ENCODE measurements around the gene SEZ6.

The SEZ6 gene, protein sequence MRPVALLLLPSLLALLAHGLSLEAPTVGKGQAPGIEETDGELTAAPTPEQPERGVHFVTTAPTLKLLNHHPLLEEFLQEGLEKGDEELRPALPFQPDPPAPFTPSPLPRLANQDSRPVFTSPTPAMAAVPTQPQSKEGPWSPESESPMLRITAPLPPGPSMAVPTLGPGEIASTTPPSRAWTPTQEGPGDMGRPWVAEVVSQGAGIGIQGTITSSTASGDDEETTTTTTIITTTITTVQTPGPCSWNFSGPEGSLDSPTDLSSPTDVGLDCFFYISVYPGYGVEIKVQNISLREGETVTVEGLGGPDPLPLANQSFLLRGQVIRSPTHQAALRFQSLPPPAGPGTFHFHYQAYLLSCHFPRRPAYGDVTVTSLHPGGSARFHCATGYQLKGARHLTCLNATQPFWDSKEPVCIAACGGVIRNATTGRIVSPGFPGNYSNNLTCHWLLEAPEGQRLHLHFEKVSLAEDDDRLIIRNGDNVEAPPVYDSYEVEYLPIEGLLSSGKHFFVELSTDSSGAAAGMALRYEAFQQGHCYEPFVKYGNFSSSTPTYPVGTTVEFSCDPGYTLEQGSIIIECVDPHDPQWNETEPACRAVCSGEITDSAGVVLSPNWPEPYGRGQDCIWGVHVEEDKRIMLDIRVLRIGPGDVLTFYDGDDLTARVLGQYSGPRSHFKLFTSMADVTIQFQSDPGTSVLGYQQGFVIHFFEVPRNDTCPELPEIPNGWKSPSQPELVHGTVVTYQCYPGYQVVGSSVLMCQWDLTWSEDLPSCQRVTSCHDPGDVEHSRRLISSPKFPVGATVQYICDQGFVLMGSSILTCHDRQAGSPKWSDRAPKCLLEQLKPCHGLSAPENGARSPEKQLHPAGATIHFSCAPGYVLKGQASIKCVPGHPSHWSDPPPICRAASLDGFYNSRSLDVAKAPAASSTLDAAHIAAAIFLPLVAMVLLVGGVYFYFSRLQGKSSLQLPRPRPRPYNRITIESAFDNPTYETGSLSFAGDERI

DNA sequence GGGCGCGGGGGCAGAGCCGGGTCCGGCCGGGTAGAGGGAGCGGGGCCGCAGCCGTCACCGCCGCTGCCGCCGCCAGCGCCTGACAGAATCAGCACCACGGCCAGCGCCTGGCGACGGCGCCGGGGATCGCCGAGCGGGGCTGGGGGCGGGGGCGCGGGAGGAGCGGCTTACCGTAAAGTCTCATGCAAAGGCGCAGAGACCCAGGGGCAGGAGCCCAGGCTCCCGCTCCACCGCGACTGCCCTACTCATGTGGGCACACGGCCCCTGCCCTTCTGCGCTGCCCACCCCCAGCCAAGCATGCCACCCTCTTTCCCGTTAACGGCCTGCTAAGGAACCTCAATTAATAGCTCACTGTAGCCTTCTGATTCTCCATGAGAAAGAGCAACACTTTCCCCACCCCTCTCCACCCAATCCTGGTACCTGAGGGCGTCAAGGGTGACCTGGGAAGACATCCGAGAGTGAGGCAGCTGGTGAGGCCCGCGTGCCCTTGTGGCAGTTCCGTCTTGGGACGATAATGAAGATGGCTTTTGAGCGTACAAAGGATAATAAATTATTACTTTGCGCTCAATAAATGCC is at the start of gene SEZ6:
TSS of gene SEZ6 (minus strand) at position 98 of the 576 bp plus-strand sequence. CDS start 164 bp downstream, outside the sequence.
- TF ChIP-seq, protein P1, sequence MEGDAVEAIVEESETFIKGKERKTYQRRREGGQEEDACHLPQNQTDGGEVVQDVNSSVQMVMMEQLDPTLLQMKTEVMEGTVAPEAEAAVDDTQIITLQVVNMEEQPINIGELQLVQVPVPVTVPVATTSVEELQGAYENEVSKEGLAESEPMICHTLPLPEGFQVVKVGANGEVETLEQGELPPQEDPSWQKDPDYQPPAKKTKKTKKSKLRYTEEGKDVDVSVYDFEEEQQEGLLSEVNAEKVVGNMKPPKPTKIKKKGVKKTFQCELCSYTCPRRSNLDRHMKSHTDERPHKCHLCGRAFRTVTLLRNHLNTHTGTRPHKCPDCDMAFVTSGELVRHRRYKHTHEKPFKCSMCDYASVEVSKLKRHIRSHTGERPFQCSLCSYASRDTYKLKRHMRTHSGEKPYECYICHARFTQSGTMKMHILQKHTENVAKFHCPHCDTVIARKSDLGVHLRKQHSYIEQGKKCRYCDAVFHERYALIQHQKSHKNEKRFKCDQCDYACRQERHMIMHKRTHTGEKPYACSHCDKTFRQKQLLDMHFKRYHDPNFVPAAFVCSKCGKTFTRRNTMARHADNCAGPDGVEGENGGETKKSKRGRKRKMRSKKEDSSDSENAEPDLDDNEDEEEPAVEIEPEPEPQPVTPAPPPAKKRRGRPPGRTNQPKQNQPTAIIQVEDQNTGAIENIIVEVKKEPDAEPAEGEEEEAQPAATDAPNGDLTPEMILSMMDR (IDR thresholded peaks at IDR 0.05), result no peak

DNA sequence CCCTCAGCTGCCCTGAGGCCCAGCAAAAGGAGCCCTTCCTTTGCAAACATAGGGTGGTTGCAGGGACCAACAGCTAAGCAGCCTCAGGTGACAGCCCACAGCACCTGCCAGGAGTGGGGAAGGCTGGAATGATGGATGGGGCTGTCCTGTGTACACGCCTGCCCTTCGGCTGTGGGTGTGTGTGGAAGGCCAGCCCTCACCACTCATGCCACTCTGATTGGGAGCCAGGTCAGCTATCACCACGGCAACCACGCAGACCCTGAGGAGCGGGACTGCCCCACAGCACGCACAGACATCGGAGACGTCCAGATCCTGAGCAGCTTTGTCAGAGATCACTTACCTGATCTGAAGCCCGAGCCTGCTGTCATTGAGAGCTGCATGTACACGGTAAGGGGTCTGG is 49.0 kb upstream of the SEZ6 start:
- TF ChIP-seq, protein P1 (IDR thresholded peaks at IDR 0.05), result no peak

DNA sequence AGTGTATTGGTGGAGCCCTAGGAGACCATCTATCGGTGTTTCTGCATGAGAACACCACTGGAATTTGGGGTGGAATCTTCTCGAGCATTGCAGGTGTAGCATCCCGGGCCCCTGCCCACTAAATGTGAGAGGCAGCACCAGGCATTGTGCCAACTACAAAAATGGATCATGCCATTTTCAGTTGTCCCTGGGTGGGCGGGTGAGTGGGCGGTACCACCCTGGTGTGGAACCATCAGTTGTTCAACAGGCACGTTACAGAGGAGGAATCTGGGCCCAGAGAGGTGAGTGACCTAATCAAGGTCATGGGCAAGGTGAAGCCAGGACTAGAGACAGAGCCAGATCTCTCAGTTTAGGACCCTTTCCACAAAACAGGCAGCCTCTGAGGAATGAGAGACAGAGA is 45.9 kb upstream of the SEZ6 start:
- TF ChIP-seq, protein P1 (IDR thresholded peaks at IDR 0.05), result no peak

DNA sequence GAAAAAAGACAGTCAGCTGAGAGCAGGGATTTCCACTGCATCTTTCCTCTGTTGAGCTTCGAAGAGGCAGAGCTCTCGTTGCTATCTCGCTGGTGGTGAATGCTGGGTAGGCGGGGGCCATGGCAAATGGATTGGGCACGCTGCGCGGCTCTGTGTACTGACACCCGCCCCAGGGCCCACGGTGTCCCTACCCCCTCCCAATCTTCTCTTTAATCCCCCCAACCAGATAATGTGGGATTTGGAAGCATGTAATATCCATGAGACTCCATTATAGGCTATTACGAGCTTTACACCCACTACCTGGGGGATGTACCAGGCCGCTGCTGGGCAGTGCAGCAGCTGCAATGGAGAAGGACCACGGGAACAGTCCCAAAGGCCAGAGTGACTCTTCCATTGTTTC is 45.4 kb upstream of the SEZ6 start:
- TF ChIP-seq, protein P1 (IDR thresholded peaks at IDR 0.05), result no peak

DNA sequence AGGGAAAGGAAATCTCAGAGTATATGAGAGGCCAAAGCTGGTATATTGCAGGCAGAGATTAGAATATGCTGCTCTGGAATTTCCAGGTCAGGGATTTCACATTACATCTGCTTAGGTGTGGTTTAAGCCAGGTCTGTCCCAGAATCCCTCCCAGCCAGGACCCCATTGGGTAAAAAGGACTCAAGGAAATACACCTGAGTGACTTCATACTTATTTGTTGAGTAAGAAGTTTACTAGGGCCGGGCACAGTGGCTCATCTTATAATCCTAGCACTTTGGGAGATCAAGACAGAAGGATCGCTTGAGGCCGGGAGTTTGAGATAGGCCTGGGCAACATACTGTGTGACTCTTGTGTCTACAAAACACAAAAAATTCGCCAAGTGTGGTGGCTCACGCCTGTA is 44.3 kb upstream of the SEZ6 start:
- TF ChIP-seq, protein P1 (IDR thresholded peaks at IDR 0.05), result no peak

DNA sequence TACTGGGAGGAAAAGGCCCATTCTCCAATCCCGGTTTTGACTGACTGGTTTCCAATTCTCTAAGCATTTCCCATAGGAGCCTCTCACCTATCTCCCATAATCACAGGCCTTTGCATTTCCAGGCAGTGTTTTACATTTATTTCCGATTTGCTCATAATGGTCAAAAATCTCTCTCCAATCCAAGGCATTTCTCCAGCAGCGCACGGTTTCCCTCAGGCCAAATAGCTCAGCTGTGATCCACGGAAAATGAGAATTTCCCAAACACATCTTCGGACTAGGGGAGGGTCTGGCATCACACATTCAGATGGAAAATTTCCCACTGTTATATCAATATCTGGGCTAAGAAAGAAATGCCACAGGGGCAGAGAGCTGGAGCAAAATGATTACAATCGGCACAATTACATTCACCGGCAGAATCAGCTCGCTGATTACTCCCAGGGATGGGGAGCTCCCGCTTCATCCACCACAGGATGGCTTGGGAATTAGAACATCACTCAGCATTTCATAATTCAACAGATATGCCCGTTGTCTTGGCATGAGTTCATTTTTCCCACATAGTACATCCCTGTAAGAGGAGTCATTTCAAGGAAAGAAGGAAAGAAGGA is 43.8 kb upstream of the SEZ6 start:
- TF ChIP-seq, protein P1 (IDR thresholded peaks at IDR 0.05), result no peak

Data from LNCAP (cell line).